Endothelial cell of hepatic sinusoid (primary cell): Measurements from ENCODE around the gene SRD5A1.
"Not testable (repeated sequence)": the region's sequence is repeated elsewhere in the genome, so short reads cannot be mapped to it uniquely, and the experiment has no call there.

Source experiments
- in situ Hi-C: cut with HindIII; loops from 2 replicates; pipeline ENCODE4 v1.10.0; 2017; ENCODE audit warnings: low sequenced_read_pairs

The SRD5A1 gene

GRCh38 chr5:6638236-6638635 is 5.0 kb downstream of the SRD5A1 start:
- in situ Hi-C loops: loop anchor here (25.0 kb wide), 1 partner anchor 1224 kb away; the partner anchor contains the start of genes CFAP90, FASTKD3 and MTRR

- in situ Hi-C loops: loop anchor here (25.0 kb wide), 1 partner anchor 1220 kb away; the partner anchor contains the start of genes CFAP90, FASTKD3 and MTRR
Measured at GRCh38 chr5:6642655-6643054, 9.4 kb downstream of the SRD5A1 start.

GRCh38 chr5:6644794-6645241 is 11.6 kb downstream of the SRD5A1 start:
- in situ Hi-C loops: loop anchor here (25.0 kb wide), 1 partner anchor 1217 kb away; the partner anchor contains the start of genes CFAP90, FASTKD3 and MTRR

GRCh38 chr5:6645571-6646362 is 12.5 kb downstream of the SRD5A1 start:
- in situ Hi-C loops: loop anchor here (25.0 kb wide), 1 partner anchor 1217 kb away; the partner anchor contains the start of genes CFAP90, FASTKD3 and MTRR

- in situ Hi-C loops: loop anchor here (25.0 kb wide), 1 partner anchor 1213 kb away; the partner anchor contains the start of genes CFAP90, FASTKD3 and MTRR
Measured at GRCh38 chr5:6649186-6649585, 15.9 kb downstream of the SRD5A1 start.

GRCh38 chr5:6649681-6650080 is 16.4 kb downstream of the SRD5A1 start:
- in situ Hi-C loops: loop anchor here (25.0 kb wide), 1 partner anchor 1213 kb away; the partner anchor contains the start of genes CFAP90, FASTKD3 and MTRR

GRCh38 chr5:6652025-6652424 is 18.8 kb downstream of the SRD5A1 start:
- in situ Hi-C loops: no loop called here

- in situ Hi-C loops: no loop called here
Measured at GRCh38 chr5:6655432-6655831, 22.2 kb downstream of the SRD5A1 start.

GRCh38 chr5:6656680-6657079 is 23.4 kb downstream of the SRD5A1 start:
- in situ Hi-C loops: no loop called here

- in situ Hi-C loops: no loop called here
Measured at GRCh38 chr5:6659941-6660684, 26.9 kb downstream of the SRD5A1 start.

GRCh38 chr5:6660688-6661087 is 27.4 kb downstream of the SRD5A1 start:
- in situ Hi-C loops: no loop called here

- in situ Hi-C loops: no loop called here
Measured at GRCh38 chr5:6666762-6667161, 33.5 kb downstream of the SRD5A1 start.

- in situ Hi-C loops: no loop called here
Measured at GRCh38 chr5:6667648-6668047, 34.4 kb downstream of the SRD5A1 start.

GRCh38 chr5:6668717-6669116 is 35.5 kb downstream of the SRD5A1 start:
- in situ Hi-C loops: not testable (repeated sequence)

GRCh38 chr5:6673031-6673430 is 39.8 kb downstream of the SRD5A1 start:
- in situ Hi-C loops: no loop called here

- in situ Hi-C loops: no loop called here
Measured at GRCh38 chr5:6673963-6674362, 40.7 kb downstream of the SRD5A1 start.

GRCh38 chr5:6674421-6674820 is 41.2 kb downstream of the SRD5A1 start:
- in situ Hi-C loops: no loop called here

GRCh38 chr5:6674886-6675285 is 41.6 kb downstream of the SRD5A1 start:
- in situ Hi-C loops: no loop called here

- in situ Hi-C loops: no loop called here
Measured at GRCh38 chr5:6675784-6676491, 42.7 kb downstream of the SRD5A1 start.

GRCh38 chr5:6676702-6677101 is 43.5 kb downstream of the SRD5A1 start:
- in situ Hi-C loops: no loop called here

- in situ Hi-C loops: no loop called here
Measured at GRCh38 chr5:6678385-6678784, 45.1 kb downstream of the SRD5A1 start.
